IMR-90 (cell line): ENCODE results near the gene WNT6. TPM values are rescaled to one million over a fixed set of nuclear protein-coding genes. Genes with fewer than 3 reads are reported as not detected.

Source experiments
- ATAC-seq: fragments of 200-7000 bp; cut with Tn5 transposase; 2 replicates; pipeline ENCODE4 v1.9.1; 2020; ENCODE audit warnings: low read depth, mild to moderate bottlenecking, moderate library complexity
- BruUV-seq: library from RNA; stranded (reverse); fragments of 400-500 nt; replicated peaks from 2 replicates; lab custom pipeline; 2021; lab: Mats Ljungman, UMichigan
- CTCF ChIA-PET: fragments of 300-600 bp; formaldehyde crosslinking; extraction: SDS; loops from one replicate; lab custom pipeline; 2021; ENCODE audit warnings: antibody characterized with exemption; lab: Yijun Ruan, JAX
- POLR2A ChIA-PET: fragments of 300-600 bp; sonication (Branson Sonifier 250); formaldehyde crosslinking; loops from one replicate; lab custom pipeline; 2022; ENCODE audit warnings: antibody characterized with exemption; ENCODE audit not compliant: unreplicated experiment; lab: Charles Lee
- DNase-seq: peaks from one replicate; pipeline ENCODE4 v3.0.0; 2013
- H2AFZ ChIP-seq: replicated peaks from 2 replicates; pipeline ENCODE3; 2013; ENCODE audit warnings: low read length, mild to moderate bottlenecking; ENCODE audit not compliant: poor library complexity
- H2AK5ac ChIP-seq: 2 replicates; pipeline ENCODE4 v1.6.1; 2013; ENCODE audit warnings: low read depth, low read length, inconsistent platforms
- H2AK9ac ChIP-seq: replicated peaks from 2 replicates; pipeline ENCODE3; 2013; ENCODE audit warnings: mild to moderate bottlenecking, low read depth, low read length, moderate library complexity; ENCODE audit not compliant: poor library complexity
- H2BK120ac ChIP-seq: 2 replicates; pipeline ENCODE4 v1.6.1; 2013; ENCODE audit warnings: low read depth, low read length, inconsistent platforms
- H2BK15ac ChIP-seq: 3 replicates; pipeline ENCODE4 v1.6.1; 2013; ENCODE audit warnings: low read depth, low read length, inconsistent platforms
- H2BK20ac ChIP-seq: 2 replicates; pipeline ENCODE4 v1.6.1; 2013; ENCODE audit warnings: low read depth, mild to moderate bottlenecking, inconsistent platforms, low read length, moderate library complexity
- H2BK5ac ChIP-seq: 2 replicates; pipeline ENCODE4 v1.6.1; 2013; ENCODE audit warnings: mild to moderate bottlenecking, low read depth, low read length, inconsistent platforms; ENCODE audit not compliant: poor library complexity, severe bottlenecking
- H3K14ac ChIP-seq: replicated peaks from 2 replicates; pipeline ENCODE4 v1.6.1; 2013; ENCODE audit warnings: low read depth, low read length, inconsistent platforms
- H3K18ac ChIP-seq: 2 replicates; pipeline ENCODE4 v1.6.1; 2013; ENCODE audit warnings: low read depth, low read length, control low read depth
- H3K23ac ChIP-seq: 2 replicates; pipeline ENCODE4 v1.6.1; 2013; ENCODE audit warnings: low read depth, low read length, inconsistent platforms
- H3K27ac ChIP-seq: 2 replicates; pipeline ENCODE4 v1.5.1; 2013; ENCODE audit warnings: mild to moderate bottlenecking, control low read depth, low read length; ENCODE audit not compliant: insufficient read depth
- H3K27me3 ChIP-seq: 2 replicates; pipeline ENCODE4 v1.6.1; 2013; ENCODE audit warnings: low read length; ENCODE audit not compliant: control insufficient read depth, insufficient read depth
- H3K36me3 ChIP-seq: 2 replicates; pipeline ENCODE4 v1.6.1; 2013; ENCODE audit warnings: low read length, mixed read lengths; ENCODE audit not compliant: control insufficient read depth, insufficient read depth
- H3K4ac ChIP-seq: 2 replicates; pipeline ENCODE4 v1.6.1; 2013; ENCODE audit warnings: low read depth, low read length, inconsistent platforms
- H3K4me1 ChIP-seq: 2 replicates; pipeline ENCODE4 v1.6.1; 2013; ENCODE audit warnings: low read length, mixed read lengths; ENCODE audit not compliant: control insufficient read depth, insufficient read depth
- H3K4me2 ChIP-seq: 2 replicates; pipeline ENCODE4 v1.6.1; 2013; ENCODE audit warnings: low read depth, mild to moderate bottlenecking, control low read depth, low read length, moderate library complexity
- H3K4me3 ChIP-seq: 2 replicates; pipeline ENCODE4 v1.5.1; 2013; ENCODE audit warnings: low read depth, mild to moderate bottlenecking, control low read depth, low read length, moderate library complexity; ENCODE audit not compliant: insufficient read depth
- H3K56ac ChIP-seq: 2 replicates; pipeline ENCODE4 v1.6.1; 2013; ENCODE audit warnings: low read length, inconsistent platforms; ENCODE audit not compliant: insufficient read depth; ENCODE audit errors: extremely low read depth
- H3K79me1 ChIP-seq, 2 experiments: 2 replicates each; pipeline ENCODE4 v1.6.1; 2013; ENCODE audit warnings: low read length in 2 of 2, inconsistent platforms in 1 of 2, low read depth in 1 of 2
- H3K9ac ChIP-seq: 2 replicates; pipeline ENCODE4 v1.6.1; 2013; ENCODE audit warnings: low read depth, low read length, control low read depth
- H3K9me1 ChIP-seq: 2 replicates; pipeline ENCODE4 v1.6.1; 2013; ENCODE audit warnings: low read length, inconsistent platforms; ENCODE audit not compliant: insufficient read depth
- H3K9me3 ChIP-seq: 2 replicates; pipeline ENCODE4 v1.6.1; 2013; ENCODE audit warnings: low read length; ENCODE audit not compliant: control insufficient read depth, insufficient read depth
- H4K20me1 ChIP-seq: 2 replicates; pipeline ENCODE4 v1.6.1; 2013; ENCODE audit warnings: low read length, inconsistent platforms; ENCODE audit not compliant: insufficient read depth
- H4K5ac ChIP-seq: 2 replicates; pipeline ENCODE4 v1.6.1; 2013; ENCODE audit warnings: mild to moderate bottlenecking, low read depth, low read length, control low read depth
- H4K8ac ChIP-seq, 2 experiments: 2 replicates each; pipeline ENCODE4 v1.6.1; 2013; ENCODE audit warnings: low read depth in 2 of 2, low read length in 2 of 2, control low read depth in 1 of 2, inconsistent platforms in 1 of 2
- H4K91ac ChIP-seq: 2 replicates; pipeline ENCODE4 v1.6.1; 2013; ENCODE audit warnings: low read depth, low read length, inconsistent platforms; ENCODE audit not compliant: insufficient read depth
- BHLHE40 ChIP-seq: fragments of 150-350 bp; IDR thresholded peaks from 2 replicates; pipeline ENCODE4 v1.6.1; 2016; ENCODE audit warnings: mild to moderate bottlenecking, low read depth, low read length
- CEBPB ChIP-seq: IDR thresholded peaks from 2 replicates; pipeline ENCODE4 v1.6.1; 2012; ENCODE audit warnings: low read depth, low read length, improper control_type of control experiment
- CHD1 ChIP-seq: IDR thresholded peaks from 2 replicates; pipeline ENCODE4 v1.6.1; 2012; ENCODE audit warnings: low read depth, low read length, improper control_type of control experiment
- CTCF ChIP-seq: conservative IDR thresholded peaks from 2 replicates; pipeline ENCODE4 v1.5.1; 2012; ENCODE audit warnings: mild to moderate bottlenecking, low read depth, low read length, improper control_type of control experiment
- ELK1 ChIP-seq: fragments of 150-350 bp; IDR thresholded peaks from 2 replicates; pipeline ENCODE4 v1.6.1; 2016; ENCODE audit warnings: low read depth, mild to moderate bottlenecking, low read length, moderate library complexity, borderline replicate concordance
- FOS ChIP-seq: fragments of 150-350 bp; IDR thresholded peaks from 2 replicates; pipeline ENCODE4 v1.6.1; 2016; ENCODE audit warnings: low read depth, low read length
- MAZ ChIP-seq: IDR thresholded peaks from 2 replicates; pipeline ENCODE4 v1.6.1; 2012; ENCODE audit warnings: low read depth, mild to moderate bottlenecking, low read length, improper control_type of control experiment, moderate library complexity, borderline replicate concordance
- MXI1 ChIP-seq: IDR thresholded peaks from 2 replicates; pipeline ENCODE4 v1.6.1; 2012; ENCODE audit warnings: low read depth, mild to moderate bottlenecking, low read length, moderate library complexity, borderline replicate concordance
- POLR2A ChIP-seq: IDR thresholded peaks from 2 replicates; pipeline ENCODE4 v1.6.1; 2012; ENCODE audit warnings: mild to moderate bottlenecking, low read depth, low read length
- RAD21 ChIP-seq: IDR thresholded peaks from 2 replicates; pipeline ENCODE4 v1.6.1; 2012; ENCODE audit warnings: low read length, improper control_type of control experiment
- RCOR1 ChIP-seq: IDR thresholded peaks from 2 replicates; pipeline ENCODE4 v1.6.1; 2012; ENCODE audit warnings: mild to moderate bottlenecking, low read length, improper control_type of control experiment; ENCODE audit not compliant: insufficient replicate concordance
- RFX5 ChIP-seq: IDR thresholded peaks from 2 replicates; pipeline ENCODE4 v1.8.0; 2012; ENCODE audit warnings: low read depth, mild to moderate bottlenecking, low read length, moderate library complexity
- WGBS, 2 experiments: methylation state at CpG; one replicate each; pipeline versions ENCODE4 v1.1.5 to v1.1.7; 2013; ENCODE audit warnings: missing lambda C conversion rate in 2 of 2; ENCODE audit not compliant: insufficient read length in 1 of 2; ENCODE audit errors: extremely low coverage in 2 of 2; 5-methylcytosine and 5-hydroxymethylcytosine counted together
- dilution Hi-C: fragments of 300-500 bp; cut with HindIII; formaldehyde crosslinking; loops from one replicate; pipeline ENCODE4 v1.14.3; 2018; ENCODE audit warnings: low sequenced_read_pairs; ENCODE audit not compliant: unreplicated experiment
- in situ Hi-C: fragments of 300-500 bp; cut with MboI; formaldehyde crosslinking; loops from 3 replicates; pipeline ENCODE4 v1.14.3; 2019; ENCODE audit warnings: low sequenced_read_pairs, inconsistent platforms, mixed read lengths
- intact Hi-C: fragments of 100-400 bp; cut with micrococcal nuclease; formaldehyde crosslinking; loops from 2 replicates; pipeline ENCODE4 v1.10.0; 2022
- polyA plus RNA-seq, 3 experiments: library from polyadenylated mRNA; depleted of rRNA; stranded (reverse); fragments of >200 nt; gene quantifications; 2 replicates each; pipeline ENCODE4 v1.2.3, GENCODE V29; 2012; ENCODE audit warnings: low replicate concordance in 1 of 3
- total RNA-seq: library from RNA; depleted of rRNA; stranded (reverse); fragments of >200 nt; gene quantifications from 2 replicates; pipeline ENCODE4 v1.2.3, GENCODE V29; 2012
- TF ChIP-seq, protein P1 (sequence below): fragments of 150-350 bp; IDR thresholded peaks from 2 replicates; pipeline ENCODE4 v1.6.1; 2017; ENCODE audit warnings: mild to moderate bottlenecking, antibody characterized with exemption, low read length, low read depth

Gene WNT6
- total and polyA plus RNA-seq, 2 of the 4 experiments (the other 2 are of a cell fraction), result not detected

GRCh38 chr2:218859988-218860831, 605 bp downstream of the WNT6 start:
- DNase-seq, result no peak
- Histone ChIP-seq H3K4me2 (peak overlapping the region; percentile 20; the same call in 1 of the 2 replicates), H4K5ac (no peak overlapping the region), H2AK9ac (no peak overlapping the region), H2BK20ac (no peak overlapping the region), H3K4ac (no peak overlapping the region), H3K14ac (no peak overlapping the region), H3K36me3 (no peaks in the 10 kb centered on the region), H4K91ac (no peak overlapping the region), H2BK120ac (no peak overlapping the region), H3K4me1 (peaks cover 5% of the 10 kb centered on the region; the same call in 1 of the 2 replicates), H4K8ac (no peak overlapping the region), H2BK15ac (no peak overlapping the region), H3K79me1 (no peaks in the 10 kb centered on the region), H4K20me1 (no peaks in the 10 kb centered on the region; the same call in 1 of the 2 replicates), H2AFZ (peak overlapping the region; percentile 67), H3K18ac (no peak overlapping the region), H2AK5ac (no peak overlapping the region), H3K23ac (no peak overlapping the region), H2BK5ac (no peak overlapping the region), H3K27ac (no peak overlapping the region), H3K9me3 (peaks cover 2% of the 10 kb centered on the region; the same call in 1 of the 2 replicates), H3K9me1 (no peaks in the 10 kb centered on the region), H3K4me3 (peak overlapping the region; percentile 35), H3K56ac (no peak overlapping the region), H3K9ac (no peak overlapping the region), H3K27me3 (peaks cover 84% of the 10 kb centered on the region)
- dilution Hi-C loops, result no loop called here
- ChIA-PET CTCF (interaction anchor here (1.0 kb wide), 1 partner anchor 13 kb away, joined by 3 read pairs; no protein-coding TSS in a partner anchor), POLR2A (no interaction called here)
- no peak for TF ChIP-seq RCOR1
- no peak for TF ChIP-seq ELK1
- no peak for TF ChIP-seq RFX5
- TF ChIP-seq MAZ, result no peak
- TF ChIP-seq FOS, result no peak
- no peak for TF ChIP-seq CHD1
- no peak for TF ChIP-seq CEBPB
- TF ChIP-seq, protein P1, sequence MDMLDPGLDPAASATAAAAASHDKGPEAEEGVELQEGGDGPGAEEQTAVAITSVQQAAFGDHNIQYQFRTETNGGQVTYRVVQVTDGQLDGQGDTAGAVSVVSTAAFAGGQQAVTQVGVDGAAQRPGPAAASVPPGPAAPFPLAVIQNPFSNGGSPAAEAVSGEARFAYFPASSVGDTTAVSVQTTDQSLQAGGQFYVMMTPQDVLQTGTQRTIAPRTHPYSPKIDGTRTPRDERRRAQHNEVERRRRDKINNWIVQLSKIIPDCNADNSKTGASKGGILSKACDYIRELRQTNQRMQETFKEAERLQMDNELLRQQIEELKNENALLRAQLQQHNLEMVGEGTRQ, result no peak
- no peak for TF ChIP-seq BHLHE40
- no peak for TF ChIP-seq POLR2A
- TF ChIP-seq MXI1, result no peak
- TF ChIP-seq RAD21, result no peak
- TF ChIP-seq CTCF, result no peak
- intact Hi-C loops, result no loop called here
- no TSS peak for BruUV-seq
- WGBS, 2 experiments, result 3% methylated on average over 10 of the region's 47 CpGs; no CpG with 5 or more reads in 1 of the 2 experiments
- ATAC-seq, result peak; percentile 18; the same call in 1 of the 2 replicates
- in situ Hi-C loops, result no loop called here
